ENCODE results near the gene CFAP46.

- TF ChIP-seq ARNTL (CRISPR knock-in tag; IDR thresholded peaks at IDR 0.05; ENCODE audit: borderline replicate concordance, low read depth), result no peak
- no peak for TF ChIP-seq TOX (CRISPR knock-in tag; IDR thresholded peaks at IDR 0.05; ENCODE audit: borderline replicate concordance)
- TF ChIP-seq PPARA (CRISPR knock-in tag; IDR thresholded peaks at IDR 0.05; ENCODE audit: borderline replicate concordance), result no peak
- TF ChIP-seq ZNF70 (CRISPR knock-in tag; IDR thresholded peaks at IDR 0.05), result no peak
- TF ChIP-seq, protein P1, sequence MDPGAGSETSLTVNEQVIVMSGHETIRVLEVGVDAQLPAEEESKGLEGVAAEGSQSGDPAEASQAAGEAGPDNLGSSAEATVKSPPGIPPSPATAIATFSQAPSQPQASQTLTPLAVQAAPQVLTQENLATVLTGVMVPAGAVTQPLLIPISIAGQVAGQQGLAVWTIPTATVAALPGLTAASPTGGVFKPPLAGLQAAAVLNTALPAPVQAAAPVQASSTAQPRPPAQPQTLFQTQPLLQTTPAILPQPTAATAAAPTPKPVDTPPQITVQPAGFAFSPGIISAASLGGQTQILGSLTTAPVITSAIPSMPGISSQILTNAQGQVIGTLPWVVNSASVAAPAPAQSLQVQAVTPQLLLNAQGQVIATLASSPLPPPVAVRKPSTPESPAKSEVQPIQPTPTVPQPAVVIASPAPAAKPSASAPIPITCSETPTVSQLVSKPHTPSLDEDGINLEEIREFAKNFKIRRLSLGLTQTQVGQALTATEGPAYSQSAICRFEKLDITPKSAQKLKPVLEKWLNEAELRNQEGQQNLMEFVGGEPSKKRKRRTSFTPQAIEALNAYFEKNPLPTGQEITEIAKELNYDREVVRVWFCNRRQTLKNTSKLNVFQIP (CRISPR knock-in tag; IDR thresholded peaks at IDR 0.05; ENCODE audit: borderline replicate concordance, low read depth), result no peak
- no peak for TF ChIP-seq OSR1 (CRISPR knock-in tag; IDR thresholded peaks at IDR 0.05)
- no peak for TF ChIP-seq ZC3H10 (CRISPR knock-in tag; IDR thresholded peaks at IDR 0.05)
- TF ChIP-seq CREB5 (CRISPR knock-in tag; IDR thresholded peaks at IDR 0.05; ENCODE audit: low read depth), result no peak
- TF ChIP-seq ZFP3 (CRISPR knock-in tag; IDR thresholded peaks at IDR 0.05), result no peak
- TF ChIP-seq ZNF565 (CRISPR knock-in tag; conservative IDR thresholded peaks at IDR 0.05; ENCODE audit: low read depth), result no peak
- TF ChIP-seq PATZ1 (CRISPR knock-in tag; IDR thresholded peaks at IDR 0.05; ENCODE audit: borderline replicate concordance), result no peak
- no peak for TF ChIP-seq RARB (CRISPR knock-in tag; IDR thresholded peaks at IDR 0.05)
Measured at GRCh38 chr10:132820056-132820455, 122.3 kb downstream of the CFAP46 start.

Data from SK-N-SH treated with all-trans-retinoic acid at 6 μM for 48 hours (cell line).